WTC11 (cell line): Measurements from ENCODE around the gene SPP1. TPM values are rescaled to one million over a fixed set of nuclear protein-coding genes. Genes with fewer than 3 reads are reported as not detected.

Experiments
- ATAC-seq: fragments of 200-7000 bp; cut with Tn5 transposase; 2 replicates; pipeline ENCODE4 v1.10.0; 2021; ENCODE audit warnings: mild to moderate bottlenecking, moderate library complexity
- CTCF ChIA-PET: fragments of 300-600 bp; sonication (Branson Sonifier 250); formaldehyde crosslinking; loops from one replicate; lab custom pipeline; 2021; ENCODE audit warnings: antibody characterized with exemption; lab: Charles Lee
- POLR2A ChIA-PET: fragments of 350-600 bp; sonication (Branson Sonifier 250); formaldehyde crosslinking; loops from one replicate; lab custom pipeline; 2021; ENCODE audit warnings: antibody characterized with exemption; lab: Charles Lee
- DNase-seq: peaks from one replicate; pipeline ENCODE4 v3.0.0; 2021; ENCODE audit warnings: low spot score
- H3K27ac Mint-ChIP-seq: 2 replicates; pipeline ENCODE4 v1.8.0; 2021; ENCODE audit warnings: mixed read lengths
- H3K27me3 Mint-ChIP-seq: 2 replicates; pipeline ENCODE4 v1.8.0; 2021; ENCODE audit warnings: low read depth, mild to moderate bottlenecking, moderate library complexity, mixed read lengths
- H3K36me3 Mint-ChIP-seq: 2 replicates; pipeline ENCODE4 v1.8.0; 2021; ENCODE audit warnings: mixed read lengths
- H3K4me1 Mint-ChIP-seq: 2 replicates; pipeline ENCODE4 v1.8.0; 2022; ENCODE audit warnings: mixed read lengths
- H3K4me3 Mint-ChIP-seq: 2 replicates; pipeline ENCODE4 v1.8.0; 2021; ENCODE audit warnings: mild to moderate bottlenecking, moderate library complexity, mixed read lengths
- H3K9me3 Mint-ChIP-seq: 2 replicates; pipeline ENCODE4 v1.8.0; 2021; ENCODE audit warnings: mixed read lengths
- CREB1 ChIP-seq: sonication (generic); formaldehyde crosslinking; IDR thresholded peaks from 2 replicates; pipeline ENCODE4 v1.8.0; 2023; ENCODE audit warnings: mild to moderate bottlenecking, missing genetic modification reagents
- E2F5 ChIP-seq: sonication (generic); formaldehyde crosslinking; IDR thresholded peaks from 2 replicates; pipeline ENCODE4 v1.8.1; 2022; ENCODE audit warnings: mild to moderate bottlenecking, moderate library complexity, missing genetic modification reagents
- GRHL2 ChIP-seq: fragments of 250-450 bp; sonication (Bioruptor Pico); IDR thresholded peaks from 2 replicates; pipeline ENCODE4 v1.8.0; 2022; ENCODE audit warnings: mild to moderate bottlenecking, moderate library complexity; ENCODE audit not compliant: insufficient replicate concordance, severe bottlenecking
- GTF2I ChIP-seq: fragments of 250-450 bp; sonication (Bioruptor Pico); conservative IDR thresholded peaks from 2 replicates; pipeline ENCODE4 v1.4.0; 2021; ENCODE audit warnings: mild to moderate bottlenecking
- KAT7 ChIP-seq: sonication (generic); formaldehyde crosslinking; IDR thresholded peaks from 2 replicates; pipeline ENCODE4 v1.8.1; 2023; ENCODE audit warnings: missing genetic modification reagents, mild to moderate bottlenecking, borderline replicate concordance
- NR2C2 ChIP-seq: sonication (generic); formaldehyde crosslinking; IDR thresholded peaks from 2 replicates; pipeline ENCODE4 v1.8.0; 2022; ENCODE audit warnings: mild to moderate bottlenecking, missing genetic modification reagents
- OVOL2 ChIP-seq: fragments of 250-450 bp; sonication (Bioruptor Pico); IDR thresholded peaks from 2 replicates; pipeline ENCODE4 v1.9.0; 2021; ENCODE audit warnings: mild to moderate bottlenecking, borderline replicate concordance
- PRRX2 ChIP-seq: fragments of 250-450 bp; sonication (Bioruptor Pico); IDR thresholded peaks from 2 replicates; pipeline ENCODE4 v1.8.0; 2021; ENCODE audit warnings: mild to moderate bottlenecking
- SMAD3 ChIP-seq: sonication (generic); formaldehyde crosslinking; IDR thresholded peaks from 2 replicates; pipeline ENCODE4 v1.8.0; 2022; ENCODE audit warnings: missing genetic modification reagents, mild to moderate bottlenecking, borderline replicate concordance
- SOX15 ChIP-seq: fragments of 250-450 bp; sonication (Bioruptor Pico); IDR thresholded peaks from 2 replicates; pipeline ENCODE4 v1.9.0; 2021; ENCODE audit warnings: mild to moderate bottlenecking
- TEAD4 ChIP-seq: sonication (generic); formaldehyde crosslinking; IDR thresholded peaks from 2 replicates; pipeline ENCODE4 v1.8.0; 2022; ENCODE audit warnings: mild to moderate bottlenecking, missing genetic modification reagents
- TP53 ChIP-seq: sonication (generic); formaldehyde crosslinking; IDR thresholded peaks from 2 replicates; pipeline ENCODE4 v1.8.1; 2023; ENCODE audit warnings: mild to moderate bottlenecking, missing genetic modification reagents
- ZMAT4 ChIP-seq: fragments of 250-450 bp; sonication (Bioruptor Pico); IDR thresholded peaks from 2 replicates; pipeline ENCODE4 v1.9.0; 2021; ENCODE audit warnings: mild to moderate bottlenecking
- ZNF219 ChIP-seq: sonication (generic); formaldehyde crosslinking; IDR thresholded peaks from 2 replicates; pipeline ENCODE4 v1.8.0; 2023; ENCODE audit warnings: missing genetic modification reagents, mild to moderate bottlenecking, borderline replicate concordance
- total RNA-seq: library from RNA; stranded (reverse); gene quantifications from 3 replicates; pipeline ENCODE4 v1.2.3, GENCODE V29; 2021
- TF ChIP-seq, protein P1 (sequence below): sonication (generic); formaldehyde crosslinking; IDR thresholded peaks from 2 replicates; pipeline ENCODE4 v1.8.1; 2022; ENCODE audit warnings: low read depth, mild to moderate bottlenecking, moderate library complexity, missing genetic modification reagents, borderline replicate concordance
- TF ChIP-seq, protein P2 (sequence below): fragments of 200-600 bp; IDR thresholded peaks from 2 replicates; pipeline ENCODE4 v1.8.0; 2022; ENCODE audit warnings: antibody characterized with exemption
- TF ChIP-seq, protein P3 (sequence below): sonication (generic); formaldehyde crosslinking; conservative IDR thresholded peaks from 2 replicates; pipeline ENCODE4 v1.8.1; 2022; ENCODE audit warnings: mild to moderate bottlenecking, missing genetic modification reagents
- TF ChIP-seq, protein P4 (sequence below): sonication (generic); formaldehyde crosslinking; IDR thresholded peaks from 2 replicates; pipeline ENCODE4 v1.8.1; 2023; ENCODE audit warnings: mild to moderate bottlenecking, moderate library complexity, missing genetic modification reagents

SPP1 gene
- total RNA-seq, 1 experiment from 2014 or later, result 56.6 TPM

DNA sequence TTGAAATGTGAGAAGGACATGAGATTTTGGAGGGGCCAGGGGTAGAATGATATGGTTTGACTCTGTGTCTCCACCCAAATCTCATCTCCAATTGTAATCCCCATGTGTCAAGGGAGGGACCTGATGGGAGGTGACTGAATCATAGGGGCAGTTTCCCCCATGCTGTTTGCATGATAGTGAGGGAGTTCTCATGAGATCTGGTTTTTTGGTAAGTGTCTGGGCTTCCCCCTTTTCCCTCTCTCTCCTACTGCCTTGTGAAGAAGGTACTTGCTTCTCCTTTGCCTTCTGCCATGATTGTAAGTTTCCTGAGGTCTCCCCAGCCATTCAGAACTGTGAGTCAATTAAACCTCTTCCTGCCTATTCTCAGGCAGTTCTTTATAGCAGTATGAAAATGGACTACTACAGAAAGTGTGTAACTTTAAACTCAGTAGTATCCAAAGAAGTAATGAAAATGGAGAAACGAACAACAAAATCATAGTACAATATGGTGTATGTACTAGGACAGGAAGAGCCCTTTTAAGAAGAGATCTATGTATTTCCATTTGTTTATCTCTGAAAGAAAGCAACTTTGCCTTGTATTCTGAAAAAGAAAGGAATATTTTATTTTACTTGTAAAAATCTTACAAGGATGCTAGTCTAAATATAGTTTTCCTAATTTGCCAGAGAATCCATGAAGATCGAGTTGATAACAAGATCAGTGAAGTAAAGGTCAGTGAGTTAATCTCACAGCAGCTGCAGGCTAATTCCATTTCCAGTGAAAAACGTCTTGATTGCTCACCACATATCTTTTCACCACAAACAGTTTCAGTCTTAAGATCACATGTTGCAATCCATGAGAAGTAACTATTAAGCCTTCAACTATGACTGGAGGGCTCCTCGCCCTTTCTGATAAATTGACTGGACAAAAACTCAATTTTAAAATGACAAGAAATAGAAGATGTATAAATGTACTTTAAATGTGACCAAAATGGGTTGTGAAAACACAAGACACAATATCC lies 52.4 kb downstream of the SPP1 start:
- Mint-ChIP-seq H3K4me1 (peaks cover 7% of the 10 kb centered on the region), H3K27ac (peak overlapping the region; percentile 35), H3K4me3 (no peak overlapping the region), H3K27me3 (peaks cover 3% of the 10 kb centered on the region), H3K9me3 (peaks cover 28% of the 10 kb centered on the region), H3K36me3 (peaks cover 71% of the 10 kb centered on the region)
- DNase-seq (no peak), ATAC-seq (no peak)
- CTCF ChIA-PET, result no interaction called here
- POLR2A ChIA-PET, result no interaction called here
- TF ChIP-seq E2F5 (CRISPR knock-in tag) (no peak), SMAD3 (CRISPR knock-in tag) (no peak), TP53 (no peak), GTF2I (CRISPR knock-in tag) (no peak), ZMAT4 (no peak), CREB1 (CRISPR knock-in tag) (no peak), PRRX2 (CRISPR knock-in tag) (no peak)

GRCh38 chr4:88028946-88029345 lies 53.4 kb downstream of the SPP1 start:
- H3K27me3 Mint-ChIP-seq, result peaks cover 3% of the 10 kb centered on the region
- H3K9me3 Mint-ChIP-seq, result peaks cover 21% of the 10 kb centered on the region
- DNase-seq (no peak), ATAC-seq (no peak)
- CTCF ChIA-PET, result no interaction called here
- no peak for TF ChIP-seq TEAD4 (CRISPR knock-in tag)
- TF ChIP-seq SOX15, result no peak
- TF ChIP-seq, protein P1, sequence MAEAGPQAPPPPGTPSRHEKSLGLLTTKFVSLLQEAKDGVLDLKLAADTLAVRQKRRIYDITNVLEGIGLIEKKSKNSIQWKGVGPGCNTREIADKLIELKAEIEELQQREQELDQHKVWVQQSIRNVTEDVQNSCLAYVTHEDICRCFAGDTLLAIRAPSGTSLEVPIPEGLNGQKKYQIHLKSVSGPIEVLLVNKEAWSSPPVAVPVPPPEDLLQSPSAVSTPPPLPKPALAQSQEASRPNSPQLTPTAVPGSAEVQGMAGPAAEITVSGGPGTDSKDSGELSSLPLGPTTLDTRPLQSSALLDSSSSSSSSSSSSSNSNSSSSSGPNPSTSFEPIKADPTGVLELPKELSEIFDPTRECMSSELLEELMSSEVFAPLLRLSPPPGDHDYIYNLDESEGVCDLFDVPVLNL, result no peak
- TF ChIP-seq, protein P2, sequence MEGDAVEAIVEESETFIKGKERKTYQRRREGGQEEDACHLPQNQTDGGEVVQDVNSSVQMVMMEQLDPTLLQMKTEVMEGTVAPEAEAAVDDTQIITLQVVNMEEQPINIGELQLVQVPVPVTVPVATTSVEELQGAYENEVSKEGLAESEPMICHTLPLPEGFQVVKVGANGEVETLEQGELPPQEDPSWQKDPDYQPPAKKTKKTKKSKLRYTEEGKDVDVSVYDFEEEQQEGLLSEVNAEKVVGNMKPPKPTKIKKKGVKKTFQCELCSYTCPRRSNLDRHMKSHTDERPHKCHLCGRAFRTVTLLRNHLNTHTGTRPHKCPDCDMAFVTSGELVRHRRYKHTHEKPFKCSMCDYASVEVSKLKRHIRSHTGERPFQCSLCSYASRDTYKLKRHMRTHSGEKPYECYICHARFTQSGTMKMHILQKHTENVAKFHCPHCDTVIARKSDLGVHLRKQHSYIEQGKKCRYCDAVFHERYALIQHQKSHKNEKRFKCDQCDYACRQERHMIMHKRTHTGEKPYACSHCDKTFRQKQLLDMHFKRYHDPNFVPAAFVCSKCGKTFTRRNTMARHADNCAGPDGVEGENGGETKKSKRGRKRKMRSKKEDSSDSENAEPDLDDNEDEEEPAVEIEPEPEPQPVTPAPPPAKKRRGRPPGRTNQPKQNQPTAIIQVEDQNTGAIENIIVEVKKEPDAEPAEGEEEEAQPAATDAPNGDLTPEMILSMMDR, result no peak
- TF ChIP-seq GRHL2 (CRISPR knock-in tag), result no peak
- no peak for TF ChIP-seq OVOL2 (CRISPR knock-in tag)
- no peak for TF ChIP-seq NR2C2 (CRISPR knock-in tag)
- TF ChIP-seq, protein P3, sequence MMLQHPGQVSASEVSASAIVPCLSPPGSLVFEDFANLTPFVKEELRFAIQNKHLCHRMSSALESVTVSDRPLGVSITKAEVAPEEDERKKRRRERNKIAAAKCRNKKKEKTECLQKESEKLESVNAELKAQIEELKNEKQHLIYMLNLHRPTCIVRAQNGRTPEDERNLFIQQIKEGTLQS (CRISPR knock-in tag), result no peak
- TF ChIP-seq ZNF219 (CRISPR knock-in tag), result no peak
- TF ChIP-seq KAT7 (CRISPR knock-in tag), result no peak
- TF ChIP-seq, protein P4, sequence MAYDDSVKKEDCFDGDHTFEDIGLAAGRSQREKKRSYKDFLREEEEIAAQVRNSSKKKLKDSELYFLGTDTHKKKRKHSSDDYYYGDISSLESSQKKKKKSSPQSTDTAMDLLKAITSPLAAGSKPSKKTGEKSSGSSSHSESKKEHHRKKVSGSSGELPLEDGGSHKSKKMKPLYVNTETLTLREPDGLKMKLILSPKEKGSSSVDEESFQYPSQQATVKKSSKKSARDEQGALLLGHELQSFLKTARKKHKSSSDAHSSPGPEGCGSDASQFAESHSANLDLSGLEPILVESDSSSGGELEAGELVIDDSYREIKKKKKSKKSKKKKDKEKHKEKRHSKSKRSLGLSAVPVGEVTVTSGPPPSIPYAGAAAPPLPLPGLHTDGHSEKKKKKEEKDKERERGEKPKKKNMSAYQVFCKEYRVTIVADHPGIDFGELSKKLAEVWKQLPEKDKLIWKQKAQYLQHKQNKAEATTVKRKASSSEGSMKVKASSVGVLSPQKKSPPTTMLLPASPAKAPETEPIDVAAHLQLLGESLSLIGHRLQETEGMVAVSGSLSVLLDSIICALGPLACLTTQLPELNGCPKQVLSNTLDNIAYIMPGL (CRISPR knock-in tag), result no peak
- TF ChIP-seq, all 79 proteins: peak for 0
- POLR2A ChIA-PET, result no interaction called here
- peaks cover 64% of the 10 kb centered on the region for H3K36me3 Mint-ChIP-seq
- no peak overlapping the region for H3K4me3 Mint-ChIP-seq
- peak overlapping the region; percentile 90 for H3K27ac Mint-ChIP-seq
- 0 out of 2 replicates have a peak, but pooled peaks cover 2% of the 10 kb centered on the region for H3K4me1 Mint-ChIP-seq
